NCI-H524 (cell line): Measurements from ENCODE around the gene FLT3LG.
"Not testable (repeated sequence)": the region's sequence is repeated elsewhere in the genome, so short reads cannot be mapped to it uniquely, and the experiment has no call there.

ENCODE experiments used
- DNase-seq, 2 experiments: peaks; one replicate each; lab custom pipeline; 2025; lab: John Stamatoyannopoulos, UW

FLT3LG gene

GRCh38 chr19:49440439-49441209 is 33.4 kb upstream of the FLT3LG start:
- DNase-seq = peak in 1 of 2 experiments; percentile 48

- DNase-seq = peak; percentile 75 to 86
Observed at GRCh38 chr19:49441210-49441959, 32.6 kb upstream of the FLT3LG start, which contains the start of gene SLC17A7. Gene SLC17A7 (minus strand): TSS chr19:49441527. CDS start chr19:49441379, 148 bp downstream.

- DNase-seq = peak in 1 of 2 experiments; percentile 48
Observed at GRCh38 chr19:49441960-49442350, 32.1 kb upstream of the FLT3LG start.

- peak; percentile 78 to 79 for DNase-seq
Observed at GRCh38 chr19:49442354-49442753, 31.7 kb upstream of the FLT3LG start.

GRCh38 chr19:49442771-49443365 is 31.1 kb upstream of the FLT3LG start:
- DNase-seq = peak; percentile 90 to 92

GRCh38 chr19:49443366-49444099 is 30.5 kb upstream of the FLT3LG start:
- DNase-seq = peak; percentile 97 to 99

- DNase-seq = not testable (repeated sequence)
Observed at GRCh38 chr19:49444100-49444700, 29.8 kb upstream of the FLT3LG start.

- no peak for DNase-seq
Observed at GRCh38 chr19:49445997-49446396, 28.0 kb upstream of the FLT3LG start.

GRCh38 chr19:49447485-49448431 is 26.3 kb upstream of the FLT3LG start:
- DNase-seq = peak in 1 of 2 experiments; percentile 30

- DNase-seq = no peak
Observed at GRCh38 chr19:49448432-49448786, 25.6 kb upstream of the FLT3LG start.

GRCh38 chr19:49450405-49450804 is 23.6 kb upstream of the FLT3LG start:
- no peak for DNase-seq

- DNase-seq = peak; percentile 100
Observed at GRCh38 chr19:49451430-49452181, 22.4 kb upstream of the FLT3LG start, which contains the start of gene PIH1D1. Gene PIH1D1 (minus strand): TSS chr19:49451814. CDS start chr19:49451574, 240 bp downstream.

GRCh38 chr19:49453013-49453756 is 20.8 kb upstream of the FLT3LG start, which contains the start of gene ALDH16A1:
Gene ALDH16A1 (plus strand): TSS chr19:49453225. CDS start chr19:49453332, 107 bp downstream.
- DNase-seq = peak; percentile 99

GRCh38 chr19:49453757-49454240 is 20.2 kb upstream of the FLT3LG start:
- no peak for DNase-seq

GRCh38 chr19:49455773-49456172 is 18.2 kb upstream of the FLT3LG start:
- DNase-seq = no peak

GRCh38 chr19:49456326-49456725 is 17.7 kb upstream of the FLT3LG start:
- DNase-seq = no peak

- no peak for DNase-seq
Observed at GRCh38 chr19:49458567-49458903, 15.5 kb upstream of the FLT3LG start.

- no peak for DNase-seq
Observed at GRCh38 chr19:49459388-49459787, 14.6 kb upstream of the FLT3LG start.

GRCh38 chr19:49461130-49461529 is 12.9 kb upstream of the FLT3LG start:
- DNase-seq = not testable (repeated sequence)
